GM12878 (cell line): ENCODE measurements around the gene MYD88.

Experiments used
- ATF2 ChIP-seq: IDR thresholded peaks from 2 replicates; pipeline ENCODE4 v1.6.1; 2012; ENCODE audit warnings: low read length, inconsistent platforms
- CHD4 ChIP-seq: fragments of 200-600 bp; sonication (generic); IDR thresholded peaks from 2 replicates; pipeline ENCODE4 v1.6.1; 2016; ENCODE audit warnings: mild to moderate bottlenecking
- CTCF ChIP-seq, 3 experiments: IDR thresholded peaks in 2 of 3; conservative IDR thresholded peaks in 1 of 3; 2 replicates each; pipeline ENCODE4 v1.5.1; 2011; ENCODE audit warnings: low read depth in 3 of 3, low read length in 3 of 3, mild to moderate bottlenecking in 3 of 3, control low read depth in 2 of 3, moderate library complexity in 2 of 3, inconsistent platforms in 1 of 3, mixed read lengths in 1 of 3; ENCODE audit not compliant: control insufficient read depth in 2 of 3, insufficient read depth in 1 of 3; ENCODE audit errors: extremely low read depth in 1 of 3
- EP300 ChIP-seq, 2 experiments: fragments of 150-350 bp in 1 of 2; IDR thresholded peaks; 2 replicates each; pipeline ENCODE4 v1.6.1; 2011 to 2012; ENCODE audit warnings: low read depth in 2 of 2, low read length in 2 of 2, borderline replicate concordance in 1 of 2, improper control_type of control experiment in 1 of 2, inconsistent platforms in 1 of 2; ENCODE audit not compliant: control insufficient read depth in 1 of 2
- ETV6 ChIP-seq, 2 experiments: fragments of 450-650 bp in 1 of 2; IDR thresholded peaks in 1 of 2; conservative IDR thresholded peaks in 1 of 2; 2 replicates each; pipeline ENCODE4 v1.6.1; 2014; ENCODE audit warnings: antibody characterized with exemption in 1 of 2, borderline replicate concordance in 1 of 2, low read depth in 1 of 2, mild to moderate bottlenecking in 1 of 2, moderate library complexity in 1 of 2
- EZH2 ChIP-seq: IDR thresholded peaks from 2 replicates; pipeline ENCODE4 v1.6.1; 2012; ENCODE audit warnings: low read depth, mild to moderate bottlenecking, control low read depth, inconsistent platforms, low read length, borderline replicate concordance; ENCODE audit not compliant: control insufficient read depth
- FOXK2 ChIP-seq: fragments of 450-650 bp; IDR thresholded peaks from 2 replicates; pipeline ENCODE4 v1.6.1; 2017; ENCODE audit warnings: mild to moderate bottlenecking, moderate library complexity
- HCFC1 ChIP-seq: fragments of 150-350 bp; IDR thresholded peaks from 2 replicates; pipeline ENCODE4 v1.6.1; 2014; ENCODE audit warnings: low read length
- POLR2A ChIP-seq: IDR thresholded peaks from 2 replicates; pipeline ENCODE4 v1.6.1; 2011; ENCODE audit warnings: low read depth, mild to moderate bottlenecking, low read length
- REST ChIP-seq: IDR thresholded peaks from 2 replicates; pipeline ENCODE4 v1.6.1; 2012; ENCODE audit warnings: mild to moderate bottlenecking, low read depth, low read length
- SIN3A ChIP-seq: IDR thresholded peaks from 2 replicates; pipeline ENCODE4 v1.6.1; 2012; ENCODE audit warnings: low read depth, low read length, improper control_type of control experiment
- SMAD1 ChIP-seq: fragments of 450-650 bp; IDR thresholded peaks from 2 replicates; pipeline ENCODE4 v1.6.1; 2018; ENCODE audit warnings: mild to moderate bottlenecking, low read depth; ENCODE audit not compliant: partially characterized antibody
- ZBED1 ChIP-seq: IDR thresholded peaks from 2 replicates; pipeline ENCODE4 v1.6.1; 2016; ENCODE audit warnings: borderline replicate concordance
- ZNF274 ChIP-seq: IDR thresholded peaks from one replicate; pipeline ENCODE4 v1.8.0; 2011; ENCODE audit not compliant: insufficient read length, insufficient read depth

GRCh38 chr3:38136393-38136776 lies 2.1 kb upstream of the MYD88 start:
- TF ChIP-seq EZH2, result no peak
- no peak for TF ChIP-seq CTCF (IDR thresholded peaks at IDR 0.05 in 2 of 3, conservative IDR thresholded peaks at IDR 0.05 in 1 of 3; ENCODE audit: control insufficient read depth in 2 of 3, extremely low read depth in 1 of 3, insufficient read depth in 1 of 3, low read depth in 3 of 3, low read length in 3 of 3)
- no peak for TF ChIP-seq EP300 (IDR thresholded peaks at IDR 0.05; ENCODE audit: borderline replicate concordance in 1 of 2, control insufficient read depth in 1 of 2, low read depth in 2 of 2, low read length in 2 of 2)
- no peak for TF ChIP-seq ETV6 (conservative IDR thresholded peaks at IDR 0.05 in 1 of 2, IDR thresholded peaks at IDR 0.05 in 1 of 2; ENCODE audit: borderline replicate concordance in 1 of 2, low read depth in 1 of 2)
- no peak for TF ChIP-seq HCFC1
- TF ChIP-seq ZNF274, result no peak
- TF ChIP-seq POLR2A, result no peak
- TF ChIP-seq ATF2, result no peak
- no peak for TF ChIP-seq SMAD1
- TF ChIP-seq ZBED1, result no peak
- TF ChIP-seq SIN3A, result no peak
- no peak for TF ChIP-seq FOXK2
- no peak for TF ChIP-seq REST
- no peak for TF ChIP-seq CHD4
